NCI-H345 (cell line): ENCODE results near the gene CHST8.
A peak's percentile ranks its signal among the peaks of the same experiment; 100 is the strongest.
"Not testable (repeated sequence)": the region's sequence is repeated elsewhere in the genome, so short reads cannot be mapped to it uniquely, and the experiment has no call there.

Experiments used
- DNase-seq: peaks from one replicate; lab custom pipeline; 2025; lab: John Stamatoyannopoulos, UW

The CHST8 gene

GRCh38 chr19:33689868-33690267 is 68.1 kb downstream of the CHST8 start:
- no peak for DNase-seq

DNA sequence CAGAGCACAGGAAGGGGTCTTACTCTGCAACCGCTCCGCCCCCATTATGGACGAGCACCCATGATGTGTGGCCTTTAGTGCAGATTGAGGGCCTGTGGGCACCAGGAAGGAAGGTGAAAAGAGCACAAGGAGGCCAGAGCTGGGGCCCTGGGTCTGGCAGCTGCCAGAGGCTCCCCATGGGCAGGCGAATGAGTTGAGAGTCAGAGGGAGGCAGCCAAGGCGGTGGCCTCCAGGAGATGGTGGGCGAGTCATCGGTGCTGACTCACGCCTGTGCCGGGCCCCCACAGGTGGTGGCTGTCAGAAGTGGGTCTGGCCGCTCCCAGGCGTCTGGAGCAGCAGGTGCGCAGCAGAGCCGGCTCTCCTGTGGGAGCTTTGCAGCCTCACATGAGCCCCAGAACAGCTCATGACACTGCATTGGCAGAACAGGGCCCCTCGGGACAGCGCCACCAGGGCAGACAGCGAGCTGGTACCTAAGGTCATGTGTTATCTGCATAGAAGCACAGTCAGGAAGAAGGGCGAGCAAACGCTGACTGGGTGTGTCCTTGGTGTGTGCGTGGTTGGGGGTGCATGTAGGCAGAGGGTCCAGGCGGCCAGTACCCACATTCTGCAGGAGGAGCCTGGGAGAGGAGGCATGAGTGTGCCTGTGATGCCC is 68.8 kb downstream of the CHST8 start:
- DNase-seq, result peak; percentile 49

DNA sequence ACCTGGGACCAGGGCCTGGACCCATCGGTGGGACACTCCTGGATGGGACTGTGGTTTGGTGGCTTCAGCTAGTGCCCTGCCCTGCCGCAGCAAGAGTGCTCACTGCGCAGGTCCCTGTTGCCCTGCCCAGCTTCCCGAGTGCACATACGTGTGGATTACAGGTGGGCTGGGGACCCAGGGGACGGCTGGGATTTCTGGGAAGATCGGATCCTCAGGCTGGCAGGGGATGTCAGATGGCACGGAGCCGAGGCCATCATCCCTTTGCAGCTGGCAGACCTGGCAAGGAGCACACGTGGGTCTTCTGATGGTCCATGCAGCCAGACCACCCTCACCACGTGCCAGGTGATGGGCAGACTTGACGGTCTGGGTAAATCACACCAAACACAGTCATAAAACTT is 69.3 kb downstream of the CHST8 start:
- no peak for DNase-seq

DNA sequence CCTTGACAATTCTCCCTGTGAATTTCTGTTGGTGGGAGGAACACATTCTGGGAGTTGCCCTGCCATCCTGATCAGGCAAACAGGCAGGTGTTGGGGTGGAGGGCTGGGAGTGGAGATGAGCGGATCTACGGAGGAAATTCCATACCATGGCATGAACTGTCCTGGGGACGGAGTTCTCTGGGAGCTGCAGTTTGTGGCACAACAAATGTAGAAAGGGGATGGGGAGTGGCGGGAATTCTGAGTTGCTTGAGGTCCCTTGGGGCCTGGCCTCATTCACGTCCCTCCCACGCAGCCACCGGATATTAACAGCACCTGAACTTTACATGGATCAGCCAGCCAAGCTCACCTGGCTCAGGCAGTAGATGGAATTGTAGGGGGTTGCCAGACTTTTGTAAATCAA is 70.0 kb downstream of the CHST8 start:
- no peak for DNase-seq

- DNase-seq, result no peak
Measured at GRCh38 chr19:33693678-33694077, 71.9 kb downstream of the CHST8 start.

GRCh38 chr19:33695547-33695946 is 73.8 kb downstream of the CHST8 start:
- DNase-seq, result not testable (repeated sequence)

GRCh38 chr19:33697766-33698165 is 76.0 kb downstream of the CHST8 start:
- no peak for DNase-seq

DNA sequence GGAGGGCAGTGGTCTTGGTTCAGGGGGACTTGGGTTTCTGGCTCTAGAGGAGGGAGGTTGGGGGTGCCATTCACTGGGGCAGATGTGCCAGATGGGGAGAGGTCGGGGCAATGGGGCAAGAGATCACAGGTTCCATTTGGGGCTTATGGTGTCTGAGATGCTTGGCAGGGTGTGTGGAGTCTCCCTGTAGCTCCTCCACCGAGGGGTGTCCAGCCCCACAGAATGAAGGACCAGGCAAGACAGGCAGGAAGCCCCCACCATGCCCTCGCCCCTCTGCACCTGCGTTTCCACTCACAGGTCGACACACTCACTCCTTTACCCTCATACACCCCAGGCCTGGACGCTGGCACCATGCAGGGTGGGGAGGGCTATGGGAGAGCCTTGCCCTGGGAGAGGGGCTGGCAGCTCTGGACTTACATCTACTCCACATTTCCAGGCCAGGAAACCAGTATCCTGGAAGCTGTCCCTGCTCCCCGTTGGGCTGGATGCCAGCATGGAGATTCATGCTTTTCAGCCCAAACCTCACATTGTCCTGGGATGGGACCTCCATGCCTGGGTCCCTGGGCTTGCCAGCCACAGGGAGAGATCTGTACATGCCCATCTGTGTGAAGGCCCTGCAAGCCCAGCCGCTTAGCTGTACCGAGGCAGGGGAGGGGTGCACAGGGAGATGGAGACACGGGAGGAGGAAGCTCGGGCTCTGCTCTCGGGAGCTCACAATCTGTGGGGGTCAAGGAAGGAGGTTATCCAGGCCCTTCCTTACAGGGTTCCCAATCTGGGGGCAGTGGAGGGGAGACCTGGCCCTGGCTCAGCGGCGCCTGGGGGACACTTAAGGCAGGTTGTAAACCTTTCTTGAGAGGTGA is 77.1 kb downstream of the CHST8 start:
- no peak for DNase-seq

DNA sequence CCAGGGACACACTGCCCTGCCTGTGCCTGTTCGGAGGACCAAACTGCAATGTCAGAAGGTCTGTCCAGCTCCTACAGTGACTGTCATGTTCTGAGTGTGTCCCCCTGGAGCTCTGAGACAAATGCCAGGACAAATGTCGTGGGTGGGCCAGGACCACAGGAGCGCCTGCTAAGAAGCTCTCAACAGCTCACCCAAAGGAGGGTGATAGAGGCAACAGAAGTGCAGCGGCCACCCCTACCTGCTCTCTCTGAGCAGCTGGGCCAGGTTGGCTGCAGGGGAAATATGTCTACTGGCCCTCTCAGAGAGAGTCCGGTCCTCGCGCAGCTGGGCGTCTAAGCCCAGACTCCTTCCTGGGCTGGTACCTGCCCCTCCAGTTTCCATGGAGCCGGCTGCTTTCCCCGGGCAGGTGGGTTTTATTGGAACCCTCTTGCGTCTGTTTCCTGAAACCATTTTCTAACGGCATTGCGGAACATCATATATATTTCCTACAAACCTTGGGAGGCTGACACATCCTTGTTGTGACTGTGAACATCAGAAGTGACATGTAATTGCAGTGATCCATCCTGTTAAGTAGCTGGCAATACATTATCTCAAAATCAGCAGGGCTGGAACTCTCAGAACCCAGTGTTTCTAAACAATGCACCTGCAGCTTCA is 78.1 kb downstream of the CHST8 start:
- no peak for DNase-seq

DNA sequence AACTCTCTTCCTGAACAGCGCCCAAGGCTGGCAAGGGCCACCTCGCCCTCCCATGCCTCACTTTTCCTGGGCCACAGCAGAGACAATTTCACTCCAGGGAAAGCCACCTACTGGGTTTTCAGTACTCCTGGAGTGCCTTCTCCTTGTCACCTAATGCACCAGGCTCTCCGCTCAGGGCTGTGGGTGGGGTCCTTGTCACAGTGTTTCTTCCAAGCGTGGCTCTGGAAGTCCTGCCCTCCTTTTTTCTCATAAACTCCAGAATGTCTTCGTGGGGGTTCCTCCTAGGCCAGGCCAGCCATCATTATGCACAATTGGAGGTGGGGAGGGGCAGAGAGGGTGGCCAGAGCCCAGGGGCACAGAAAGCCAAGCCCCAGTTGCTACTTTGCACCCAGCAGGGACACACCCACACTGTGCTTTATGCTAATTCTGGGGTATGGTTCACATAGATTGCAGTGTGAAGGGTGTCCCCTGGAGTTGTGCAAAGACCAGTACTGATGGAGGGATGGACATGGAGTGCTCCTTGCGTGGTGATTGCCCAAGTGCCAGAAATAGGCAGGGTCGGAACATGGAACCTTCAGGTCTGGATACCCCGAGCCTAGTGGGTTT is 78.8 kb downstream of the CHST8 start:
- DNase-seq, result no peak

GRCh38 chr19:33701565-33701964 is 79.8 kb downstream of the CHST8 start:
- DNase-seq, result no peak

DNA sequence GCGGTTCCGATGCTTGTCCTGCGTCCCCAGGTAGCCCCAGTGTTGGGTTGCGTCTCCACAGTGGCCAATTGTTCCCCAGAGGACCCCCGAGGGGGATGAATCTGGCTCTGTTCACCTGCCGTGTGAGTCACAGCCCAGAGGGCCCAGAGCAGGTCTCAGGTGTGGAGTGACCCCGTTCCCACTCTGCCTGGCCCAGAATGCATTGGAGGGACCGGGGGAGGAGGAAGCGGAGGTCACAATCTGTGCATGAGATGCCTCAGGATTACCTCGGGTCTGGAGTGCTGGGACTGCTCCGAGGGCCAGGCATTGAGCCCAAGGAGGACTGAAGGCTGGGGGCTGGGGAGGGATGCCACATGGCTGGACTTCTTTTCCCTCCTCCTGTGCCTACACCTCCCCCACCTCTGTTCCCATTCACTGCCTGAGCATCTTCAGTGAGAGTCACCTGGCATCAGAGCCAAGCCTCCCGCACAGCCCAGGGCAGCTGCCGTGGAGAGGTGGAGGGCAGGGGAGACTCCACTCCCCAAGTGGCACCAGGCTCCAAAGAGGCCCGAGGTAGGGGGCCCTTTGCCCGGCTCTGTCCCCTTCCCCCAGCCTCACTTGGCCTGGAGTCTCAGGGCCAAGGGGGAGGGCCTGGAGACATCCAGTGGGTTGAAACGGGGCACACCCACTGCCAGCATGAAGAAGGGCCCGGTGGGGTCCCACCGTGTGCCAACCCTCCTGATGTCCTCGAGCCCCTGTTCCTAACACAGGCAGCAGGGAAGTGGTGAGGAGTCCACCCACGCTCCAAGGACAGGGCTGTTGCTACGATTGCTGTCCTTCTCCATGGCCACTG is 81.1 kb downstream of the CHST8 start:
- DNase-seq, result no peak

DNA sequence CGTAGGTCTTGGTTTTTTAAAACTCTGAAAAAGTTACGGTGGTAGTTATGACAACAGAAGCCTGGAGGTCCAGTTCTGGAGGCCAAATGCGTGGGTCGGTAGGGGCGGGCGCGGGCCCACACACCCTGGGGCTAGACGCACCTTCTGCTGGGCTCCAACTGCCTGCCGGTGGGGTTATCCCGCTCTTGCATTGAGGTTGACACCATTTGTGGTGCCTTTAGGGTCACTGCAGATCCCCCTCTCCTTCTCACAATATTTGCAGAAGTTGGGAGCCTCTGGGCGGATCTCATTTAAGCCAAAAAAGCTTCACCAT is 81.6 kb downstream of the CHST8 start:
- DNase-seq, result no peak

- no peak for DNase-seq
Measured at GRCh38 chr19:33703821-33704220, 82.1 kb downstream of the CHST8 start.

- DNase-seq, result no peak
Measured at GRCh38 chr19:33704271-33704670, 82.5 kb downstream of the CHST8 start.

- DNase-seq, result no peak
Measured at GRCh38 chr19:33705090-33705847, 83.5 kb downstream of the CHST8 start.

GRCh38 chr19:33705860-33706259 is 84.1 kb downstream of the CHST8 start:
- no peak for DNase-seq

GRCh38 chr19:33706631-33707030 is 84.9 kb downstream of the CHST8 start:
- DNase-seq, result no peak

GRCh38 chr19:33712268-33712667 is 90.5 kb downstream of the CHST8 start:
- DNase-seq, result no peak

DNA sequence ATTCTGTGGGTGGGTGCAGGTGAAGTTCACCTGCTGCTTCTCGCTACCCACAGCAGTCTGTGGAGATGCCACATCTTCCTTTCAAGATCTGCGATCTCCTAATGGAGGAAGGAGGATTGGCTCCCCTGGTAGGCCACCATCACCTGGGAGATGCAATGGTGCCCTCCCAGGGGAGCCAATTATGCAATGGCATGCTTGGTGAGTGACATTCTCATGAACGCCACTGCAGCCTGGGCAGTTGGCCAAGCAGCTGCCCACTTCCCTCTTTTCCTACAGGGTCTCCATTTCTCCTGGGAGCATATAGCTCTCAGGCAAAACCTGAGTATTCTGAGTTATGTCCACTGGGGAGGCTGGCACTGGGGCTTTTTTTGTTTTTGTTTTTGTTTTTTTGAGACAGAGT is 91.4 kb downstream of the CHST8 start:
- DNase-seq, result no peak

DNA sequence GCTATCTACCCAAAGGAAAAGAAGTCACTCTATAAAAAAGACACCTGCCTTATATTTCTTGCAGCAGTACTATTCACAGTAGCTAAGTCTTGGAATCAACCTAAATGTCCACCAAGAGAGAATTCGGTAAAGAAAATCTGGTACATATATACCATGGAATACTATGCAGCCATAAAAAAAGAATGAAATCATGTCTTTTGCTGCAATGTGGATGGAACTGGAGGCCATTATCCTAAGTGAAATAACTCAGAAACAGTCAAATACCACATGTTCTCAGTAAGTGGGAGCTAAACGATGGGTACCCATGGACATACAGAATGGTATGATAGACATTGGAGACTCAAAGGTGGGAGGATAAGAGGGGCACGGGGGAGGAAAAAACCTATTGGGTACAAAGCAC is 92.4 kb downstream of the CHST8 start:
- DNase-seq, result no peak
